ENCODE data around the gene TBC1D10A. TPM values are rescaled to one million over a fixed set of nuclear protein-coding genes. Genes with fewer than 3 reads are reported as not detected.
A peak's percentile ranks its signal among the peaks of the same experiment; 100 is the strongest.

TBC1D10A gene
- total RNA-seq, 2 experiments from 2014 or later = 20.5 to 21.1 TPM

DNA sequence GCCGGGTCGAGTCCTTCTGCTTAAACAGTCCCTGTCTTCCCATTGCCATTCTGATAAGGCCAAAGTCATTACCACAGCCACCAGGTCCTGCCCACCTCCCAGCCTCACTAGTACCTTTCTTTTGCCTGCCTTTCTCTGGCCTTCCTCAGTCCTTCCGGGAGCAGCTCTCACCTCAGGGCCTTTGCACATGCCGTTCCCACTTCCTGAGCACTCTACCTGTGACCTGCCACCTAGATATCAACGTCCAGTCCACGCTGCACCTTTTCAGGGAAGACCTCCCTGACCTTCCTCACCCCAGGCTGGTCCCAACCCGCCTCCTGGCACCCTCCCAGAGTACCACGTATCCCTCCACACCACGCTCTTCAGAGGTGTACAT is 52.3 kb downstream of the TBC1D10A start:
- peaks cover 42% of the 10 kb centered on the region for H3K4me1 Mint-ChIP-seq (ENCODE audit: low read depth)
- DNase-seq = no peak
- peaks cover 5% of the 10 kb centered on the region for H3K36me3 Mint-ChIP-seq (ENCODE audit: low read depth)
- intact Hi-C loops (cut with micrococcal nuclease) = no loop called here
- ATAC-seq = no peak
- ChIA-PET POLR2A (no interaction called here), CTCF (interaction anchor here (1.4 kb wide), 1 partner anchor 13 kb away, joined by 5 read pairs; no protein-coding TSS in a partner anchor)
- H3K9me3 Mint-ChIP-seq = no peaks in the 10 kb centered on the region
- H3K27me3 Mint-ChIP-seq = no peaks in the 10 kb centered on the region
- H3K27ac Mint-ChIP-seq = no peak overlapping the region
- H3K4me3 Mint-ChIP-seq = no peak overlapping the region
- TF ChIP-seq, protein P1, sequence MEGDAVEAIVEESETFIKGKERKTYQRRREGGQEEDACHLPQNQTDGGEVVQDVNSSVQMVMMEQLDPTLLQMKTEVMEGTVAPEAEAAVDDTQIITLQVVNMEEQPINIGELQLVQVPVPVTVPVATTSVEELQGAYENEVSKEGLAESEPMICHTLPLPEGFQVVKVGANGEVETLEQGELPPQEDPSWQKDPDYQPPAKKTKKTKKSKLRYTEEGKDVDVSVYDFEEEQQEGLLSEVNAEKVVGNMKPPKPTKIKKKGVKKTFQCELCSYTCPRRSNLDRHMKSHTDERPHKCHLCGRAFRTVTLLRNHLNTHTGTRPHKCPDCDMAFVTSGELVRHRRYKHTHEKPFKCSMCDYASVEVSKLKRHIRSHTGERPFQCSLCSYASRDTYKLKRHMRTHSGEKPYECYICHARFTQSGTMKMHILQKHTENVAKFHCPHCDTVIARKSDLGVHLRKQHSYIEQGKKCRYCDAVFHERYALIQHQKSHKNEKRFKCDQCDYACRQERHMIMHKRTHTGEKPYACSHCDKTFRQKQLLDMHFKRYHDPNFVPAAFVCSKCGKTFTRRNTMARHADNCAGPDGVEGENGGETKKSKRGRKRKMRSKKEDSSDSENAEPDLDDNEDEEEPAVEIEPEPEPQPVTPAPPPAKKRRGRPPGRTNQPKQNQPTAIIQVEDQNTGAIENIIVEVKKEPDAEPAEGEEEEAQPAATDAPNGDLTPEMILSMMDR (IDR thresholded peaks at IDR 0.05) = no peak

DNA sequence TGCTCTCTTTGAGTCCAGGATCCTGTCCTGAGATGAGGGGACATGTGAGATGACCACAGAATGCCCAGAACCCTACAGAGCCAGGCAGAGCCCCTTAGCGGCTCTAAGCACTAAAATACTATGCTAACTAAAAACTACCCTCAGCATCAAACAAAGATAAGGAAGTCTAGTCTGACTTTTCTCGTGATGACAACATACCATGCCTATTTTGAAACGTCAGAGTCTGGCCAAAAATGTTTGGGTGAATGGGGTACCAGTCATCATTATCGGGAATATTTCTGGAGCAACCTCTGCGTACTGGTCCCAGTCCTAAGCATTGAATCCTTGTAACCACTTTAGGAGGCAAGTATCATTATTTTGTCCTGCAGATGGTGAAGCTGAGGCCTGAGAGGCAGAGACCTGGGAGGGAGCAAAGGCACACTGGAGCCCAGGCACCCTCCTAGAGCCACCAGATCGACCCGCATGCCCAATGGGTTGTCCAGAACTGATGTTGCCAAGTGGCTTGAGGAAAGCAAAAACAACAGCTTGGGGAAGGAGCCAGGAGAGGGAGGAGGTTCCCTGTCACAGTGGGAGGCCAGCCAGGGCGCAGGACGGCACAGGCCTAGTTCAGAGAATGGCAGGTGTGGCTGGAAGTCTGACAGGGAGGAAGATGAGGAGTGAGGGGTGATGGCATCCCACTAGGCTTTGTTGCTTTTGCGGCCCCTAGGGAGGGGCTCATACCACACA is 52.9 kb downstream of the TBC1D10A start:
- H3K36me3 Mint-ChIP-seq (ENCODE audit: low read depth) = peaks cover 11% of the 10 kb centered on the region
- no peak overlapping the region for H3K4me3 Mint-ChIP-seq
- peaks cover 39% of the 10 kb centered on the region for H3K4me1 Mint-ChIP-seq (ENCODE audit: low read depth)
- TF ChIP-seq, protein P1 (IDR thresholded peaks at IDR 0.05) = no peak
- ATAC-seq (no peak), DNase-seq (no peak)
- POLR2A ChIA-PET = no interaction called here
- CTCF ChIA-PET = interaction anchor here (1.4 kb wide), 1 partner anchor 14 kb away, joined by 5 read pairs; no protein-coding TSS in a partner anchor
- no peaks in the 10 kb centered on the region for H3K9me3 Mint-ChIP-seq
- H3K27ac Mint-ChIP-seq = no peak overlapping the region
- H3K27me3 Mint-ChIP-seq = no peaks in the 10 kb centered on the region
- intact Hi-C loops (cut with micrococcal nuclease) = no loop called here

DNA sequence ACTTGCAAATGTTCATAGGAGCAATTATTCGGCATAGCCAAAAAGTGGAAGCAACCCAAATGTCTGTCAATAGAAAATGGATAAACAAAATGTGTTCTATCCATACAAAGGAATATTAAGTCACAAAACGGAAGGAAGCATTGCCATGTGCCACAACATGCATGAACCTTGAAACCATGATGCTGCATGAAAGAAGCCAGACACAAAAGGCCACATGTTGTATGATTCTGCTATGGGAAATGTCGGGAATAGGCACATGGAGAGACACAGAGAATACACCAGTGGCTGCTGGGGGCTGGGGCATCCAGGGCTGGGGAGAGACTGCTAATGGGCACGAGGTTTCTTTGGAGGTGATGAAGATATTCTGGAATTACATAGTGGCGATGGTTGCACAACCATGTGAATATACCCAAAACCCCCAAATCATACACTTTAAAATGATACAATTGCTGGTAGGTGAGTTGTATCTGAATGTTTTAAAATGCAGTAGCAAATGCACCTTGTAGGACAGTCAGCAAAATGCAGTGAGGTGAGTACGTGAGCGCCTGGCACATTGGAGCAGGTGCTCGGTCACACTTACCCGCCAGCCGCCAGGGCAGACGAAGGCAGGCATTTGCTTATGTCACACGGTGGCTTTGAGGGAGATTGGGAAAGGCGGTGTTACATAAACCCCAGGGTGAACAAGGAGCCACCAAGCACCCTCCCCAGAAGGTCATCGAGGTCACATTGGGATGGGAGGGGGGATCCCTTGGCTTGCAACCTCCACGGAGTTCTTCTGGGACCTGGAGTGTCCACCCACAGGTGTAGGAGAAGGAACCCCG is 53.8 kb downstream of the TBC1D10A start:
- DNase-seq (no peak), ATAC-seq (no peak)
- TF ChIP-seq, protein P1 (IDR thresholded peaks at IDR 0.05) = no peak
- H3K4me3 Mint-ChIP-seq = no peak overlapping the region
- no peaks in the 10 kb centered on the region for H3K9me3 Mint-ChIP-seq
- CTCF ChIA-PET = interaction anchor here (1.0 kb wide), 1 partner anchor 18 kb away, joined by 4 read pairs; no protein-coding TSS in a partner anchor
- intact Hi-C loops (cut with micrococcal nuclease) = no loop called here
- POLR2A ChIA-PET = no interaction called here
- H3K27me3 Mint-ChIP-seq = no peaks in the 10 kb centered on the region
- H3K4me1 Mint-ChIP-seq (ENCODE audit: low read depth) = peaks cover 46% of the 10 kb centered on the region
- H3K36me3 Mint-ChIP-seq (ENCODE audit: low read depth) = peaks cover 16% of the 10 kb centered on the region
- H3K27ac Mint-ChIP-seq = peak overlapping the region; percentile 28

DNA sequence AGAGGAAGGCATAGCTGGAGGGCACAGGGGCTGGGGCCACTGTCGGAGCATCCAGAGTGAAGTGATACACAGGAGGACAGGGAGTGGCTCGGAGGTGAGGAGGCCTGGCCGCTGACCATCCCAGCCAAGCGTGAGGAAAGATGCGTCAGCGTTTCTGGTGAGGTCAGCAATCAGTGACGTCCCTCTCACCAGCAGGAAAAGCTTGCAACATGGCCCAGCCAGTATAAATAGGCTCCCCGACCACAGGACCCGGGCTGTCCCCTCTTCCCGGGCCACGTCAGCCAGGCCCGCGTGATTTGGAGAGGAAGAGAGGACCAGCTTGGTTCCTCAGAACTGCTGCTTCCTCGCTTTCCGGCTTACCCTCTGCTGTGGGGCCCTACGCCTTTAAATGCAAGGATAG is 55.9 kb downstream of the TBC1D10A start:
- intact Hi-C loops (cut with micrococcal nuclease) = no loop called here
- H3K27me3 Mint-ChIP-seq = no peaks in the 10 kb centered on the region
- peaks cover 40% of the 10 kb centered on the region for H3K4me1 Mint-ChIP-seq (ENCODE audit: low read depth)
- H3K27ac Mint-ChIP-seq = peak overlapping the region; percentile 26
- peaks cover 28% of the 10 kb centered on the region for H3K36me3 Mint-ChIP-seq (ENCODE audit: low read depth)
- DNase-seq (no peak), ATAC-seq (no peak)
- no peaks in the 10 kb centered on the region for H3K9me3 Mint-ChIP-seq
- H3K4me3 Mint-ChIP-seq = no peak overlapping the region
- CTCF ChIA-PET = interaction anchor here (1.1 to 4.4 kb wide), 2 partner anchors 12 to 17 kb away, joined by 3 to 33 read pairs; partner anchors contain the start of gene CASTOR1
- TF ChIP-seq, protein P1 (IDR thresholded peaks at IDR 0.05) = no peak
- POLR2A ChIA-PET = interaction anchor here (0.8 to 1.2 kb wide), 2 partner anchors 8 to 71 kb away, joined by 3 to 4 read pairs; no protein-coding TSS in a partner anchor
